SK-N-SH treated with all-trans-retinoic acid at 6 μM for 48 hours (cell line): Measurements from ENCODE around the gene MPC1.

Source experiments
- CSDC2 ChIP-seq: fragments of 250-450 bp; sonication (Bioruptor Pico); IDR thresholded peaks from 2 replicates; pipeline ENCODE4 v1.5.0; 2020; ENCODE audit warnings: mild to moderate bottlenecking, moderate library complexity
- ESRRG ChIP-seq: fragments of 250-450 bp; sonication (Bioruptor Pico); IDR thresholded peaks from 2 replicates; pipeline ENCODE4 v1.6.1; 2021; ENCODE audit warnings: mild to moderate bottlenecking
- GLIS3 ChIP-seq: fragments of 250-450 bp; sonication (Bioruptor Pico); IDR thresholded peaks from 2 replicates; pipeline ENCODE4 v1.5.0; 2020; ENCODE audit warnings: mild to moderate bottlenecking, moderate library complexity
- OSR1 ChIP-seq: fragments of 250-450 bp; sonication (Bioruptor Pico); IDR thresholded peaks from 2 replicates; pipeline ENCODE4 v1.8.0; 2022; ENCODE audit warnings: moderate library complexity, mild to moderate bottlenecking, inconsistent platforms
- RARB ChIP-seq: fragments of 250-450 bp; sonication (Bioruptor Pico); IDR thresholded peaks from 2 replicates; pipeline ENCODE4 v1.8.0; 2021; ENCODE audit warnings: mild to moderate bottlenecking, moderate library complexity
- SNAI2 ChIP-seq: fragments of 250-450 bp; sonication (Bioruptor Pico); IDR thresholded peaks from 2 replicates; pipeline ENCODE4 v1.5.0; 2020; ENCODE audit warnings: mild to moderate bottlenecking, moderate library complexity
- TCF4 ChIP-seq: fragments of 250-450 bp; sonication (Bioruptor Pico); IDR thresholded peaks from 2 replicates; pipeline ENCODE4 v1.8.0; 2021; ENCODE audit warnings: mild to moderate bottlenecking, moderate library complexity, borderline replicate concordance
- ZFP3 ChIP-seq: fragments of 250-450 bp; sonication (Bioruptor Pico); IDR thresholded peaks from 2 replicates; pipeline ENCODE4 v1.5.0; 2020; ENCODE audit warnings: mild to moderate bottlenecking, moderate library complexity
- ZNF70 ChIP-seq: fragments of 450-650 bp; formaldehyde crosslinking; IDR thresholded peaks from 2 replicates; pipeline ENCODE4 v1.5.0; 2020; ENCODE audit warnings: mild to moderate bottlenecking, moderate library complexity
- TF ChIP-seq, protein P1 (sequence below): fragments of 250-450 bp; sonication (Bioruptor Pico); IDR thresholded peaks from 2 replicates; pipeline ENCODE4 v1.8.0; 2020; ENCODE audit warnings: mild to moderate bottlenecking, moderate library complexity, borderline replicate concordance
- TF ChIP-seq, protein P2 (sequence below): fragments of 250-450 bp; sonication (Bioruptor Pico); IDR thresholded peaks from 2 replicates; pipeline ENCODE4 v1.5.0; 2020; ENCODE audit warnings: mild to moderate bottlenecking, moderate library complexity
- TF ChIP-seq, protein P3 (sequence below): fragments of 250-450 bp; sonication (Bioruptor Pico); IDR thresholded peaks from 2 replicates; pipeline ENCODE4 v1.5.1; 2020; ENCODE audit warnings: low read depth, mild to moderate bottlenecking, moderate library complexity

DNA sequence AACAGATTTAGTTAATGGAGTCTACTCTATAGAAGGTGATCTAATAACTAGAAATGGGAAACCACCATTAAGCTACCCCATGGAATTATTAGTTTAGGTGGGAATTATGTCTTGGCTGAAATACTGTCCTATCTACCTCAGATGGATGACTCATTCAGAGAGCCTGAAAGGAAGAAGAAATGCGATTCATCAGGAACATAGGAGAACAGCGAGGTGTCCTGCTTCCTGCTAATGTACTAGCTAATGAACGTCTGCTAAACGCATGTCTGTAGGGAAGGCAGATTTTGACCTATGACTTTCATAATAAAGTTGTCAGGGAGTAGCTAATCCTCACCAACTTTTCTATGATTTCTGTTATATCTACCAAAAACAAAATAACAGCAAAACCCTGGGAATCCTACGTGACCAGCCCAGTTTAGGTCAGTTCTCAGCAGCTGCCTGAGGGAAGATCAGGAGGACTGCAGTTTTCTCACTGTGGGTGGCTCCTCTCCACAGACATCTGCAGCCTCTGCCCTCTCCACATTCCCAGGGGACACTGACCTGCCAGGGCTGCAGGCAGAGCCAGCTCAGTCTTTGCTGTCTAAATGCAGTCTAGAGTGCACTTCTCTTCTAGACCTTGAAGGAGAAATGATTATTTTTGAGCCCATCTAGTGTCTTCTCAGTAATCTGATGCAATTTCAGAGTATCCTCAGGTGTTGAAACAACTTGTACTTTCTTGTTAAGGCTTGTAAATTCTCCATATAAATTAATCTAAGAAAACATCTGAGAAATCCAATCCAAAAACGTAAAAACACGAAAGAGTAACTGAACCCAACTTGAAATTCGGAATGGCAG lies 22.3 kb downstream of the MPC1 start:
- no peak for TF ChIP-seq ZFP3 (CRISPR knock-in tag)
- no peak for TF ChIP-seq GLIS3 (CRISPR knock-in tag)
- no peak for TF ChIP-seq SNAI2 (CRISPR knock-in tag)
- TF ChIP-seq, protein P1, sequence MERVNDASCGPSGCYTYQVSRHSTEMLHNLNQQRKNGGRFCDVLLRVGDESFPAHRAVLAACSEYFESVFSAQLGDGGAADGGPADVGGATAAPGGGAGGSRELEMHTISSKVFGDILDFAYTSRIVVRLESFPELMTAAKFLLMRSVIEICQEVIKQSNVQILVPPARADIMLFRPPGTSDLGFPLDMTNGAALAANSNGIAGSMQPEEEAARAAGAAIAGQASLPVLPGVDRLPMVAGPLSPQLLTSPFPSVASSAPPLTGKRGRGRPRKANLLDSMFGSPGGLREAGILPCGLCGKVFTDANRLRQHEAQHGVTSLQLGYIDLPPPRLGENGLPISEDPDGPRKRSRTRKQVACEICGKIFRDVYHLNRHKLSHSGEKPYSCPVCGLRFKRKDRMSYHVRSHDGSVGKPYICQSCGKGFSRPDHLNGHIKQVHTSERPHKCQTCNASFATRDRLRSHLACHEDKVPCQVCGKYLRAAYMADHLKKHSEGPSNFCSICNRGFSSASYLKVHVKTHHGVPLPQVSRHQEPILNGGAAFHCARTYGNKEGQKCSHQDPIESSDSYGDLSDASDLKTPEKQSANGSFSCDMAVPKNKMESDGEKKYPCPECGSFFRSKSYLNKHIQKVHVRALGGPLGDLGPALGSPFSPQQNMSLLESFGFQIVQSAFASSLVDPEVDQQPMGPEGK: no peak
- TF ChIP-seq, protein P2, sequence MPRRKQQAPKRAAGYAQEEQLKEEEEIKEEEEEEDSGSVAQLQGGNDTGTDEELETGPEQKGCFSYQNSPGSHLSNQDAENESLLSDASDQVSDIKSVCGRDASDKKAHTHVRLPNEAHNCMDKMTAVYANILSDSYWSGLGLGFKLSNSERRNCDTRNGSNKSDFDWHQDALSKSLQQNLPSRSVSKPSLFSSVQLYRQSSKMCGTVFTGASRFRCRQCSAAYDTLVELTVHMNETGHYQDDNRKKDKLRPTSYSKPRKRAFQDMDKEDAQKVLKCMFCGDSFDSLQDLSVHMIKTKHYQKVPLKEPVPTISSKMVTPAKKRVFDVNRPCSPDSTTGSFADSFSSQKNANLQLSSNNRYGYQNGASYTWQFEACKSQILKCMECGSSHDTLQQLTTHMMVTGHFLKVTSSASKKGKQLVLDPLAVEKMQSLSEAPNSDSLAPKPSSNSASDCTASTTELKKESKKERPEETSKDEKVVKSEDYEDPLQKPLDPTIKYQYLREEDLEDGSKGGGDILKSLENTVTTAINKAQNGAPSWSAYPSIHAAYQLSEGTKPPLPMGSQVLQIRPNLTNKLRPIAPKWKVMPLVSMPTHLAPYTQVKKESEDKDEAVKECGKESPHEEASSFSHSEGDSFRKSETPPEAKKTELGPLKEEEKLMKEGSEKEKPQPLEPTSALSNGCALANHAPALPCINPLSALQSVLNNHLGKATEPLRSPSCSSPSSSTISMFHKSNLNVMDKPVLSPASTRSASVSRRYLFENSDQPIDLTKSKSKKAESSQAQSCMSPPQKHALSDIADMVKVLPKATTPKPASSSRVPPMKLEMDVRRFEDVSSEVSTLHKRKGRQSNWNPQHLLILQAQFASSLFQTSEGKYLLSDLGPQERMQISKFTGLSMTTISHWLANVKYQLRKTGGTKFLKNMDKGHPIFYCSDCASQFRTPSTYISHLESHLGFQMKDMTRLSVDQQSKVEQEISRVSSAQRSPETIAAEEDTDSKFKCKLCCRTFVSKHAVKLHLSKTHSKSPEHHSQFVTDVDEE (CRISPR knock-in tag): no peak
- TF ChIP-seq, protein P3, sequence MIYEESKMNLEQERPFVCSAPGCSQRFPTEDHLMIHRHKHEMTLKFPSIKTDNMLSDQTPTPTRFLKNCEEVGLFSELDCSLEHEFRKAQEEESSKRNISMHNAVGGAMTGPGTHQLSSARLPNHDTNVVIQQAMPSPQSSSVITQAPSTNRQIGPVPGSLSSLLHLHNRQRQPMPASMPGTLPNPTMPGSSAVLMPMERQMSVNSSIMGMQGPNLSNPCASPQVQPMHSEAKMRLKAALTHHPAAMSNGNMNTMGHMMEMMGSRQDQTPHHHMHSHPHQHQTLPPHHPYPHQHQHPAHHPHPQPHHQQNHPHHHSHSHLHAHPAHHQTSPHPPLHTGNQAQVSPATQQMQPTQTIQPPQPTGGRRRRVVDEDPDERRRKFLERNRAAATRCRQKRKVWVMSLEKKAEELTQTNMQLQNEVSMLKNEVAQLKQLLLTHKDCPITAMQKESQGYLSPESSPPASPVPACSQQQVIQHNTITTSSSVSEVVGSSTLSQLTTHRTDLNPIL (CRISPR knock-in tag): no peak
- no peak for TF ChIP-seq TCF4 (CRISPR knock-in tag)
- no peak for TF ChIP-seq ZNF70
- no peak for TF ChIP-seq ESRRG (CRISPR knock-in tag)
- no peak for TF ChIP-seq RARB (CRISPR knock-in tag)
- TF ChIP-seq OSR1: no peak
- no peak for TF ChIP-seq CSDC2 (CRISPR knock-in tag)
